ENCODE measurements around the gene GRAMD1C. TPM values are rescaled to one million over a fixed set of nuclear protein-coding genes. Genes with fewer than 3 reads are reported as not detected.

Gene GRAMD1C
- total RNA-seq, 1 donor from 2014 or later: 21.7 TPM

DNA sequence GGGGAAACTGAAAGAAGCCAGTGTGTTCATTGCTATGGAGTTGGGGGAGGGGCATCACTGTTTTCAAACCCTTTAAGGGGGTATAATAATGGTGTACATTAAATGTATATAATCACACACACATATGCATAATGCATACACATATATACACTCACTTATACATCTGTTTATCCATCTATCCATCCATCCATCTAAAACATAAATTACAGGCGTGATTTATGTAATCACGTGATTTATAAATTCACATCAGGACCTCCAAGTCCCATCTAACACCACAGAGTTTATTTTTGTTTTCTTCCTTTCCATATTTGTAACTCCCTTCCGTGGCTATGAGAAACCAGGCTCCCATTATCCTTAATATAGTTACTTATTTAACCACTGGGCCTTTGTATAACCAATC, 39.8 kb downstream of the GRAMD1C start:
- Mint-ChIP-seq H3K36me3 (ENCODE audit: low read depth, unreplicated experiment) (peaks cover 19% of the 10 kb centered on the region), H3K9me3 (ENCODE audit: unreplicated experiment) (no peaks in the 10 kb centered on the region), H3K4me3 (ENCODE audit: unreplicated experiment) (no peak overlapping the region), H3K4me1 (ENCODE audit: unreplicated experiment) (no peaks in the 10 kb centered on the region), H3K27me3 (ENCODE audit: unreplicated experiment) (no peaks in the 10 kb centered on the region), H3K27ac (ENCODE audit: unreplicated experiment) (no peak overlapping the region)
- TF ChIP-seq, protein P1, sequence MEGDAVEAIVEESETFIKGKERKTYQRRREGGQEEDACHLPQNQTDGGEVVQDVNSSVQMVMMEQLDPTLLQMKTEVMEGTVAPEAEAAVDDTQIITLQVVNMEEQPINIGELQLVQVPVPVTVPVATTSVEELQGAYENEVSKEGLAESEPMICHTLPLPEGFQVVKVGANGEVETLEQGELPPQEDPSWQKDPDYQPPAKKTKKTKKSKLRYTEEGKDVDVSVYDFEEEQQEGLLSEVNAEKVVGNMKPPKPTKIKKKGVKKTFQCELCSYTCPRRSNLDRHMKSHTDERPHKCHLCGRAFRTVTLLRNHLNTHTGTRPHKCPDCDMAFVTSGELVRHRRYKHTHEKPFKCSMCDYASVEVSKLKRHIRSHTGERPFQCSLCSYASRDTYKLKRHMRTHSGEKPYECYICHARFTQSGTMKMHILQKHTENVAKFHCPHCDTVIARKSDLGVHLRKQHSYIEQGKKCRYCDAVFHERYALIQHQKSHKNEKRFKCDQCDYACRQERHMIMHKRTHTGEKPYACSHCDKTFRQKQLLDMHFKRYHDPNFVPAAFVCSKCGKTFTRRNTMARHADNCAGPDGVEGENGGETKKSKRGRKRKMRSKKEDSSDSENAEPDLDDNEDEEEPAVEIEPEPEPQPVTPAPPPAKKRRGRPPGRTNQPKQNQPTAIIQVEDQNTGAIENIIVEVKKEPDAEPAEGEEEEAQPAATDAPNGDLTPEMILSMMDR (IDR thresholded peaks at IDR 0.05; ENCODE audit: unreplicated experiment): no peak
- DNase-seq (ENCODE audit: low spot score): no peak

DNA sequence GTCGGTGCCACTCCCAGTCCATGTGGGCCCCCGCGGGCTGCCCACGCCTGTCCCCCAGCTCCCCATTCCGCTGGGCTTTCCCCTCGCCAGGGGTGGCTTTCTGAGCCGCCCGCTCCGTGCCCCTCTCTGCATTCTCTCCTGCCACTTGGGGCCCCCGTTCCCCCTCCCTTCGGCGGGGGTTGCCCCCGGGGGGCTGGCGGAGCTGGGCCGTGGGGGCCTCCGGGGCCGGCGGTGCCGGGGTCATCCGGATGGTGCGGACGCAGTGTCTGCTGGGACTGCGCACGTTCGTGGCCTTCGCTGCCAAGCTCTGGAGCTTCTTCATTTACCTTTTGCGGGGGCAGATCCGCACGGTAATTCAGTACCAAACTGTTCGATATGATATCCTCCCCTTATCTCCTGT, 46.5 kb downstream of the GRAMD1C start:
- Mint-ChIP-seq H3K9me3 (ENCODE audit: unreplicated experiment) (no peaks in the 10 kb centered on the region), H3K27me3 (ENCODE audit: unreplicated experiment) (peaks cover 1% of the 10 kb centered on the region), H3K4me3 (ENCODE audit: unreplicated experiment) (no peak overlapping the region), H3K4me1 (ENCODE audit: unreplicated experiment) (no peaks in the 10 kb centered on the region), H3K36me3 (ENCODE audit: low read depth, unreplicated experiment) (peaks cover 20% of the 10 kb centered on the region), H3K27ac (ENCODE audit: unreplicated experiment) (no peak overlapping the region)
- no peak for DNase-seq (ENCODE audit: low spot score)
- TF ChIP-seq, protein P1 (IDR thresholded peaks at IDR 0.05; ENCODE audit: unreplicated experiment): no peak

DNA sequence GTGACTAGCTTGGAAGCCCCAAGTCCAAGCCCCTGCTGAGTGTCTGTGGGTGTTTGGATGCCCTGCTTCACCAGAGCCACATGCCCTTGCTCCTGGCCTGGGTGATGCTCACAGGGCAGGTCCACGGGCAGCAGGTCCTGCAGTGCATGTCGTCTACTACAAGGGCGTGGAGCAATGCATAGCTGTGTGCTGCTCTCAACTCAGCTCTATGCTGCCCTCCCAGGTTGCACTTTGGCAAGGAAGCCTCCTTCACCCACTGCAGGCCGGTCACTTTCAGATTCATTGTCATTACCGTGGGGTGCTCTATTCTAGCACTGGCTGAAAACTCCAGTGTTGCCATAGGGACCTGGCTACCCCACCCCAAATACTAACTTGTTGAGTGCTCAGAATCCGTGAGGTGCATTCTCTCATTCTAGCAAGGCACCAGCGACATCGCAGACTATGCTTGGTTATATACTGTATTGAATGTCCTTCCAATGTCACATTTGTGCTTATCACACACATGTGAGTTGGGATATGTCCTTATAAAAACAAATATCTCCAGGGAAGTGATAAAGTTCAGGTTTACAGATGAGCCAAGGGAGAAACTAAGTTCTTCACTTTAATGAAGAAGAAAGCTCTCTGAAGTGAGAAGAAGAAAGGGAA, 51.8 kb downstream of the GRAMD1C start:
- Mint-ChIP-seq H3K27ac (ENCODE audit: unreplicated experiment) (no peak overlapping the region), H3K4me1 (ENCODE audit: unreplicated experiment) (no peaks in the 10 kb centered on the region)
- DNase-seq (ENCODE audit: low spot score): no peak

GRCh38 chr3:113894927-113895326, 56.3 kb downstream of the GRAMD1C start:
- no peak for DNase-seq (ENCODE audit: low spot score)
- Mint-ChIP-seq H3K27me3 (ENCODE audit: unreplicated experiment) (no peaks in the 10 kb centered on the region), H3K9me3 (ENCODE audit: unreplicated experiment) (no peaks in the 10 kb centered on the region), H3K4me3 (ENCODE audit: unreplicated experiment) (no peak overlapping the region), H3K4me1 (ENCODE audit: unreplicated experiment) (peaks cover 6% of the 10 kb centered on the region), H3K27ac (ENCODE audit: unreplicated experiment) (no peak overlapping the region), H3K36me3 (ENCODE audit: low read depth, unreplicated experiment) (no peaks in the 10 kb centered on the region)
- TF ChIP-seq, protein P1 (IDR thresholded peaks at IDR 0.05; ENCODE audit: unreplicated experiment): no peak

More for the DNA sequence above, 51.8 kb downstream of the GRAMD1C start:
- peaks cover 3% of the 10 kb centered on the region for H3K36me3 Mint-ChIP-seq (ENCODE audit: low read depth, unreplicated experiment)
- H3K27me3 Mint-ChIP-seq (ENCODE audit: unreplicated experiment): peaks cover 1% of the 10 kb centered on the region
- TF ChIP-seq, protein P1 (IDR thresholded peaks at IDR 0.05; ENCODE audit: unreplicated experiment): no peak
- H3K9me3 Mint-ChIP-seq (ENCODE audit: unreplicated experiment): no peaks in the 10 kb centered on the region
- H3K4me3 Mint-ChIP-seq (ENCODE audit: unreplicated experiment): no peak overlapping the region

GRCh38 chr3:113895964-113896363, 57.4 kb downstream of the GRAMD1C start:
- H3K27ac Mint-ChIP-seq (ENCODE audit: unreplicated experiment): no peak overlapping the region
- H3K27me3 Mint-ChIP-seq (ENCODE audit: unreplicated experiment): no peaks in the 10 kb centered on the region
- no peaks in the 10 kb centered on the region for H3K36me3 Mint-ChIP-seq (ENCODE audit: low read depth, unreplicated experiment)
- H3K9me3 Mint-ChIP-seq (ENCODE audit: unreplicated experiment): no peaks in the 10 kb centered on the region
- no peak overlapping the region for H3K4me3 Mint-ChIP-seq (ENCODE audit: unreplicated experiment)
- peaks cover 6% of the 10 kb centered on the region for H3K4me1 Mint-ChIP-seq (ENCODE audit: unreplicated experiment)
- TF ChIP-seq, protein P1 (IDR thresholded peaks at IDR 0.05; ENCODE audit: unreplicated experiment): no peak
- no peak for DNase-seq (ENCODE audit: low spot score)
